NT2/D1 (cell line): ENCODE measurements around the gene IFRD2.

Experiments used
- YY1 ChIP-seq: IDR thresholded peaks from 2 replicates; pipeline ENCODE4 v1.6.1; 2011; ENCODE audit not compliant: insufficient read length, insufficient read depth
- ZNF274 ChIP-seq: IDR thresholded peaks from 2 replicates; pipeline ENCODE4 v1.6.1; 2011; ENCODE audit warnings: mild to moderate bottlenecking, low read depth, low read length

DNA sequence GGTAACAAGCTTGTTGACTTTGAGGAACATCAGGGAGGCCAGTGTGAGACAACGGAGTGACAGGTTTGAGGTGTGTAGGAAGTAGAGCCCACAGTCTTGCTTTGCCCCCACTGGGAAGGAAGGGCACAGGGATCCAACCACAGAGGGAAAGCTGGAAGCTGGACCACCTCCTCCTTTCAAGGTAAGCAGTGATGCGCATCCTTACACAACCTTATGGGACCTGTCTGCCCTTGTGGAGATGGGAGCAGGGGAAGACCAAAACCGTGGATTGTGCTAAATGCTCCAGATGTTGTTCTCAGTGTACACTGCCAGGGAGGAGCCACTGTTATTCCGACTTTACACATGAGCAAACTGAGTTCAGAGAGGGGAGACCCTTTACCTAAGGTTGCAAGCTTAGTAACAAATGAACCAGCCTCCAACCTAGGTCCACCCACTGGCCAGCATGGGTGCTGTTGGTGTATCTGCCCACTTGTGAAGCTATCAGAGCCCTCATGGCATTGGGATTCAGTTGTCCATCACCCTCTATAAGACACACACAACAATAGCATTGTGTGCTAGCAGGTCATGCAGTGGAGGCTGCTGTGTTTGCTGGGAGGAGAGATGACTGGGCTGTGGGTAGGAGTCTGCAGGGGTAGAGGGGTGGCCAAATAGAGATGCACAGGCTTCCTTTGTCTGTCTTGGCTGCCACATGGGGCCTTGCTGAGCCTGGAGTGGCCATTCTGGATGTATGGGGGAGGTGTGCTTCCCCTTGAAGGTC lies 13.9 kb downstream of the IFRD2 start:
- TF ChIP-seq YY1: no peak
- TF ChIP-seq ZNF274: no peak
